Esophagus (tissue), 2 donors: ENCODE measurements around the gene TEX48. TPM values are rescaled to one million over a fixed set of nuclear protein-coding genes. Genes with fewer than 3 reads are reported as not detected.

Experiments
- H3K27ac ChIP-seq, 2 donors: one replicate each; pipeline ENCODE4 v1.5.1; 2013; ENCODE audit warnings: low read depth in 2 of 2, mild to moderate bottlenecking in 2 of 2, inconsistent platforms in 1 of 2, low read length in 1 of 2, moderate library complexity in 1 of 2
- H3K27me3 ChIP-seq, 2 donors: one replicate each; pipeline ENCODE4 v1.6.1; 2013; ENCODE audit warnings: low read length in 2 of 2, control low read depth in 1 of 2, mild to moderate bottlenecking in 1 of 2; ENCODE audit not compliant: insufficient read depth in 2 of 2, control insufficient read depth in 1 of 2
- H3K36me3 ChIP-seq, 2 donors: one replicate each; pipeline ENCODE4 v1.6.1; 2013; ENCODE audit warnings: low read length in 1 of 2; ENCODE audit not compliant: control insufficient read depth in 2 of 2, insufficient read depth in 2 of 2
- H3K4me1 ChIP-seq, 2 donors: one replicate each; pipeline ENCODE4 v1.6.1; 2013; ENCODE audit warnings: low read length in 1 of 2; ENCODE audit not compliant: control insufficient read depth in 2 of 2, insufficient read depth in 2 of 2
- H3K4me3 ChIP-seq, 2 donors: one replicate each; pipeline ENCODE4 v1.5.1; 2013; ENCODE audit warnings: low read length in 2 of 2, mild to moderate bottlenecking in 2 of 2, low read depth in 1 of 2, moderate library complexity in 1 of 2
- H3K9me3 ChIP-seq, 2 donors: one replicate each; pipeline ENCODE4 v1.6.1; 2013; ENCODE audit warnings: mild to moderate bottlenecking in 2 of 2, low read depth in 1 of 2, low read length in 1 of 2, moderate library complexity in 1 of 2; ENCODE audit not compliant: control insufficient read depth in 2 of 2, insufficient read depth in 1 of 2
- WGBS, 2 donors: extraction: QIAGEN DNeasy Blood & Tissue Kit; methylation state at CpG; one replicate each; pipeline ENCODE4 v1.1.7; 2013; 5-methylcytosine and 5-hydroxymethylcytosine counted together
- polyA plus RNA-seq, 2 donors: library from polyadenylated mRNA; stranded (reverse); fragments of 200-250 nt; gene quantifications; one replicate each; pipeline ENCODE4 v1.2.3, GENCODE V29; 2013
- donor health status: healthy with polysubstance abuse.
- donor health status: Bipolar disorder and iron deficiency.

Gene TEX48
- polyA plus RNA-seq, 2 donors: not detected

GRCh38 chr9:114688379-114688778 lies 6.4 kb upstream of the TEX48 start:
- no peaks in the 10 kb centered on the region for H3K9me3 ChIP-seq
- H3K27ac ChIP-seq: no peak overlapping the region
- H3K4me3 ChIP-seq: no peak overlapping the region
- no peaks in the 10 kb centered on the region for H3K36me3 ChIP-seq
- no peaks in the 10 kb centered on the region for H3K27me3 ChIP-seq
- H3K4me1 ChIP-seq: no peaks in the 10 kb centered on the region
- 87 to 92% methylated on average over 4 of the region's 4 CpGs for WGBS, 2 donors

GRCh38 chr9:114687034-114687433 lies 5.0 kb upstream of the TEX48 start:
- no peaks in the 10 kb centered on the region for H3K27me3 ChIP-seq
- no peaks in the 10 kb centered on the region for H3K36me3 ChIP-seq
- H3K9me3 ChIP-seq: no peaks in the 10 kb centered on the region

DNA sequence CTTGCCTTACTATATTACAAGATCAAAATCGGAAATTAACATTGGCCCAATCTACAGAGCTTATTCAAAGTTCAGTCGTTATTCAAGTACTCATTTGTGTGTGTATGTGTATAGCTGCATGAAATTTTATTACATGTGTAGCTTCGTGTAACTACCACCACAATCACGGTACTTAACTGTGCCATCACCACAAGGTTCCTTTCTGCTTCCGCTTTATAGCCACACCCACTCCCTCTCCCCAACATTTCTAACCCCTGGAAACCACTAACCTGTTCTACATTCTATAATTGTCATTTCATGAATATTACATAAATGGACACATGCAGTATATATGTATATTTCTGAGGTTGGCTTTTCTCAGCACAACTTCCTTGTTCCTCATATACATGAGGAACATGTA lies 4.0 kb upstream of the TEX48 start:
- H3K9me3 ChIP-seq: no peaks in the 10 kb centered on the region
- H3K4me1 ChIP-seq: no peaks in the 10 kb centered on the region
- no peaks in the 10 kb centered on the region for H3K36me3 ChIP-seq
- H3K27ac ChIP-seq: no peak overlapping the region
- WGBS, 2 donors: 82 to 83% methylated on average over 5 of the region's 5 CpGs
- no peak overlapping the region for H3K4me3 ChIP-seq
- no peaks in the 10 kb centered on the region for H3K27me3 ChIP-seq

More at GRCh38 chr9:114687034-114687433, 5.0 kb upstream of the TEX48 start:
- Histone ChIP-seq H3K27ac (no peak overlapping the region), H3K4me3 (no peak overlapping the region), H3K4me1 (no peaks in the 10 kb centered on the region)

GRCh38 chr9:114684036-114684435 lies 2.0 kb upstream of the TEX48 start:
- H3K4me3 ChIP-seq: no peak overlapping the region
- no peaks in the 10 kb centered on the region for H3K27me3 ChIP-seq
- H3K9me3 ChIP-seq: no peaks in the 10 kb centered on the region
- H3K36me3 ChIP-seq: no peaks in the 10 kb centered on the region
- no peaks in the 10 kb centered on the region for H3K4me1 ChIP-seq
- 80 to 85% methylated on average over 6 of the region's 6 CpGs for WGBS, 2 donors
- H3K27ac ChIP-seq: no peak overlapping the region

GRCh38 chr9:114682846-114683245 lies 854 bp upstream of the TEX48 start:
- H3K27ac ChIP-seq: no peak overlapping the region
- no peaks in the 10 kb centered on the region for H3K27me3 ChIP-seq
- H3K4me1 ChIP-seq: no peaks in the 10 kb centered on the region
- no peaks in the 10 kb centered on the region for H3K9me3 ChIP-seq
- H3K4me3 ChIP-seq: no peak overlapping the region
- H3K36me3 ChIP-seq: no peaks in the 10 kb centered on the region
- 89 to 91% methylated on average over 3 of the region's 3 CpGs for WGBS, 2 donors

DNA sequence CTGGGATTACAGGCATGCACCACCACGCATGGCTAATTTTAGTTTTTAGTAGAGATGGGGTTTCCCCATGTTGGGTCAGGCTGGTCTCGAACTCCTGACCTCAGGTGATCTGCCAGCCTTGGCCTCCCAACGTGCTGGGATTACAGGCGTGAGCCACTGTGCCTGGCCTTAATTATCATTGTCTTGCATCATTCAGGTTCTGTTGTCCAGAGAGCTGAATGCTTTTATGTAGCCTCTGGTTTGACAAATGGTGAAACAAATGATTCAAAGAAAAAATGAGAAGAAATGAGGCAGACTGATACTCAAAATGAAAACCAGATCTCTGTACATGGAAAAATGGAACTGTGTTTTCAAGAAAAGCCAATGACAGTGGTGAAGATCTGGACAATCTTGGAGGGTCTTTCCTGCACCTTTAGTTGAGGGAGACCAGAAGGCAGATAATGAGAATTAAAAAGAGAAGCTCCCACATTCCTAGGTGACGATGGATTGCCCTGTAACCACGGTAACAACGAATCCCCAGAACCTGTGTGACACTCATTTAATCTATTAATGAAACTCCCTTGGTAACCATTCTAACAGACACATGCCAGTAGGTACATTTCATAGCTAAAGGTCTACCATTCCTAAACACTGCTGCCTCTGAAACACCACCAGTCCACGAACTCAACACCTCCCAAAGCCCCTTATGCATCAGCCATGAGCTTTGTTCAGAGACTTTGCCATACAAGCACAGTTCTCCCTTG lies 1.6 kb downstream of the TEX48 start:
- H3K4me1 ChIP-seq: no peaks in the 10 kb centered on the region
- H3K27me3 ChIP-seq: no peaks in the 10 kb centered on the region
- no peaks in the 10 kb centered on the region for H3K9me3 ChIP-seq
- 67 to 73% methylated on average over 8 of the region's 8 CpGs for WGBS, 2 donors
- H3K4me3 ChIP-seq: no peak overlapping the region
- no peaks in the 10 kb centered on the region for H3K36me3 ChIP-seq
- H3K27ac ChIP-seq: no peak overlapping the region

- no peak overlapping the region for H3K27ac ChIP-seq
- H3K27me3 ChIP-seq: no peaks in the 10 kb centered on the region
- H3K9me3 ChIP-seq: no peaks in the 10 kb centered on the region
- no peaks in the 10 kb centered on the region for H3K36me3 ChIP-seq
- H3K4me3 ChIP-seq: no peak overlapping the region
- H3K4me1 ChIP-seq: no peaks in the 10 kb centered on the region
Measured at GRCh38 chr9:114678795-114679194, 3.2 kb downstream of the TEX48 start.

GRCh38 chr9:114678130-114678529 lies 3.9 kb downstream of the TEX48 start:
- 72 to 78% methylated on average over 3 of the region's 3 CpGs for WGBS, 2 donors

DNA sequence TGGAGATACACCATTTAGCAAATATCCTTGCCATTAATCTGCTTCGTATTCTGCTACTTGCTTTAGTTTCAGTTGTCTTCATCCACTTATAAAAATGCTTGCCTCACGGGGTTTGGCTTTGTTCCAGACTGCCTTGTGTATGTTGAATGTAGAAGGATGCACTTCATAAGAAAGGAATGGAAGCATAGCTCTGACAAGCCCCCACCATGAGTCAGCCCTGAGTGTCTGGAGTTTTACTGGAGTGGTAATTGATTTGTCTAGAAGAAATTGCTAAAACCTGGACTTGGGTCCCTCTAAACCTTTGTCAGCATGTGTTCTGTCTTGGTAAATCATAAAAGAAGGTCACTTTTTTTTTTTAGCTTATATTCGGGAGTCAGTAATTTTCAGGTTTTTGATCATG lies 4.6 kb downstream of the TEX48 start:
- Histone ChIP-seq H3K27ac (no peak overlapping the region), H3K36me3 (no peaks in the 10 kb centered on the region), H3K4me1 (no peaks in the 10 kb centered on the region), H3K9me3 (no peaks in the 10 kb centered on the region), H3K27me3 (no peaks in the 10 kb centered on the region), H3K4me3 (no peak overlapping the region)
- 24 to 32% methylated on average over 3 of the region's 3 CpGs for WGBS, 2 donors

More at GRCh38 chr9:114678130-114678529, 3.9 kb downstream of the TEX48 start:
- Histone ChIP-seq H3K36me3 (no peaks in the 10 kb centered on the region), H3K4me1 (no peaks in the 10 kb centered on the region), H3K27ac (no peak overlapping the region), H3K27me3 (no peaks in the 10 kb centered on the region), H3K9me3 (no peaks in the 10 kb centered on the region), H3K4me3 (no peak overlapping the region)

DNA sequence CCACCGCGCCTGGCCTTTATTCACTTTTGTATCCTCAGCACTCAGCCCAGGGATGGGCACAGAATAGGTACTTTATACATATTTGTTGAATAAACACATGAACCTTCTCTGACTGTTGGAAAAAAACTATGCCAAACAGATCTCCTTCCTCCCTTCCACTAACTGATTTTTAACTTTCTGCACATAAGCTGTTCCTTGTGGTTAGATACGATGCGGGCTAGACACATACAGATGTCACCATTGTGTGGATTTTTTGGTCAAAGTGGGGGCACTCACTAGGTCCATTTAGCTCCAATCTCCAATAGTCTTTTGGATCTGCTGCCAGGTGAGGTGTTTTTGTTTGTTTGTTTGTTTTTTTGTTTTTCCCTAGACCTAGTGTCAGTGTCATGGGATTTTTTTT lies 5.1 kb downstream of the TEX48 start:
- no peak overlapping the region for H3K27ac ChIP-seq
- H3K27me3 ChIP-seq: no peaks in the 10 kb centered on the region
- 87 to 95% methylated on average over 4 of the region's 4 CpGs for WGBS, 2 donors
- no peaks in the 10 kb centered on the region for H3K9me3 ChIP-seq
- H3K4me3 ChIP-seq: no peak overlapping the region
- H3K4me1 ChIP-seq: no peaks in the 10 kb centered on the region
- H3K36me3 ChIP-seq: no peaks in the 10 kb centered on the region
